Tibial nerve (tissue), 4 donors: ENCODE measurements around the gene ING5. TPM values are rescaled to one million over a fixed set of nuclear protein-coding genes. Genes with fewer than 3 reads are reported as not detected.
"Not testable (repeated sequence)": the region's sequence is repeated elsewhere in the genome, so short reads cannot be mapped to it uniquely, and the experiment has no call there.

Source experiments
- DNase-seq, 2 donors: peaks; one replicate each; pipeline ENCODE4 v3.0.0-alpha.2; 2019; ENCODE audit warnings: low spot score in 2 of 2
- H3K27ac ChIP-seq, 4 donors: fragments of 200-600 bp; sonication (generic) in 3 of 4; one replicate each; pipeline ENCODE4 v1.5.1; 2017 to 2019; ENCODE audit warnings: mild to moderate bottlenecking in 1 of 4
- H3K27me3 ChIP-seq, 2 donors: fragments of 200-600 bp; sonication (generic) in 1 of 2; one replicate each; pipeline versions ENCODE4 v1.5.1 to v1.6.0; 2017 to 2019
- H3K36me3 ChIP-seq, 3 donors: fragments of 200-600 bp; sonication (generic); one replicate each; pipeline ENCODE4 v1.5.1; 2018 to 2019
- H3K4me1 ChIP-seq, 4 donors: fragments of 200-600 bp; sonication (generic) in 3 of 4; one replicate each; pipeline ENCODE4 v1.5.1; 2017 to 2019
- H3K4me3 ChIP-seq, 4 donors: fragments of 200-600 bp; sonication (generic) in 3 of 4; one replicate each; pipeline ENCODE4 v1.5.1; 2017 to 2019; ENCODE audit warnings: mild to moderate bottlenecking in 1 of 4, moderate library complexity in 1 of 4
- H3K9me3 ChIP-seq, 4 donors: fragments of 200-600 bp; sonication (generic) in 3 of 4; one replicate each; pipeline ENCODE4 v1.5.1; 2017 to 2019
- CTCF ChIP-seq, 5 experiments: fragments of 200-600 bp in 3 of 5; fragments of 450-650 bp in 2 of 5; sonication (generic) in 3 of 5; IDR thresholded peaks; one replicate each; pipeline ENCODE4 v1.5.1; 2016 to 2019; ENCODE audit warnings: antibody characterized with exemption in 5 of 5, mild to moderate bottlenecking in 3 of 5, moderate library complexity in 2 of 5
- EP300 ChIP-seq, 2 donors: sonication (generic); formaldehyde crosslinking; IDR thresholded peaks; one replicate each; pipeline ENCODE4 v1.6.1; 2017; ENCODE audit warnings: antibody characterized with exemption in 2 of 2, mild to moderate bottlenecking in 1 of 2
- POLR2A ChIP-seq, 2 donors: fragments of 450-650 bp; IDR thresholded peaks; one replicate each; pipeline ENCODE4 v1.6.1; 2017; ENCODE audit warnings: antibody characterized with exemption in 2 of 2, mild to moderate bottlenecking in 2 of 2, moderate library complexity in 2 of 2
- WGBS, 2 donors: methylation state at CpG; one replicate each; pipeline ENCODE4 v1.1.5; 2018; 5-methylcytosine and 5-hydroxymethylcytosine counted together
- total RNA-seq, 4 donors: library from RNA; depleted of rRNA; stranded (reverse); fragments of >200 nt; gene quantifications; one replicate each; pipeline ENCODE4 v1.1.0, GENCODE V29; 2016

Gene ING5
- total RNA-seq, 4 donors from 2014 or later, result 33.4 to 73.3 (median 56.2) TPM

- Histone ChIP-seq H3K27ac (no peak overlapping the region), H3K4me1 (peaks cover 0 to 8% (median 0%) of the 10 kb centered on the region in 4 donors), H3K36me3 (peaks cover 0 to 83% (median 3%) of the 10 kb centered on the region in 3 donors), H3K9me3 (peaks cover 0 to 9% (median 2%) of the 10 kb centered on the region in 4 donors), H3K4me3 (no peak overlapping the region), H3K27me3 (no peaks in the 10 kb centered on the region)
- TF ChIP-seq EP300 (IDR thresholded peaks at IDR 0.05) (no peak), CTCF (IDR thresholded peaks at IDR 0.05) (no peak), POLR2A (IDR thresholded peaks at IDR 0.05) (no peak)
- WGBS, 2 donors, result 95 to 96% methylated on average over 24 to 25 of the region's 28 CpGs
- DNase-seq, result no peak
Observed at GRCh38 chr2:241742320-241742939, 40.6 kb downstream of the ING5 start.

- not testable (repeated sequence) for DNase-seq, H3K9me3 ChIP-seq, H3K4me3 ChIP-seq, H3K4me1 ChIP-seq, H3K27ac ChIP-seq, H3K27me3 ChIP-seq
- WGBS, 2 donors, result 83 to 94% methylated on average over 5 to 6 of the region's 15 CpGs
- H3K36me3 ChIP-seq, result peaks cover 0 to 86% (median 3%) of the 10 kb centered on the region in 3 donors
Observed at GRCh38 chr2:241743008-241743407, 41.2 kb downstream of the ING5 start.

GRCh38 chr2:241743620-241744019 is 41.8 kb downstream of the ING5 start:
- DNase-seq, result no peak
- Histone ChIP-seq H3K4me3 (no peak overlapping the region), H3K9me3 (peaks cover 0 to 9% (median 2%) of the 10 kb centered on the region in 4 donors), H3K36me3 (peaks cover 0 to 86% (median 3%) of the 10 kb centered on the region in 3 donors), H3K27me3 (no peaks in the 10 kb centered on the region), H3K27ac (no peak overlapping the region), H3K4me1 (peaks cover 0 to 3% (median 0%) of the 10 kb centered on the region in 4 donors)
- 91 to 96% methylated on average over 10 to 16 of the region's 16 CpGs for WGBS, 2 donors
- TF ChIP-seq EP300 (IDR thresholded peaks at IDR 0.05) (no peak), POLR2A (IDR thresholded peaks at IDR 0.05) (no peak), CTCF (IDR thresholded peaks at IDR 0.05) (no peak)

GRCh38 chr2:241744028-241744754 is 42.4 kb downstream of the ING5 start:
- H3K36me3 ChIP-seq, result peaks cover 0 to 86% (median 3%) of the 10 kb centered on the region in 3 donors
- no peak for TF ChIP-seq CTCF (IDR thresholded peaks at IDR 0.05)
- TF ChIP-seq POLR2A (IDR thresholded peaks at IDR 0.05), result no peak
- H3K27me3 ChIP-seq, result no peaks in the 10 kb centered on the region
- H3K27ac ChIP-seq, result no peak overlapping the region
- peaks cover 0 to 9% (median 2%) of the 10 kb centered on the region in 4 donors for H3K9me3 ChIP-seq
- DNase-seq, result no peak
- H3K4me3 ChIP-seq, result no peak overlapping the region
- peaks cover 0 to 3% (median 0%) of the 10 kb centered on the region in 4 donors for H3K4me1 ChIP-seq
- WGBS, 2 donors, result 88 to 90% methylated on average over 16 to 23 of the region's 24 CpGs

GRCh38 chr2:241745276-241745675 is 43.4 kb downstream of the ING5 start:
- Histone ChIP-seq H3K4me3 (no peak overlapping the region), H3K27ac (no peak overlapping the region), H3K36me3 (peaks cover 0 to 86% (median 3%) of the 10 kb centered on the region in 3 donors), H3K27me3 (no peaks in the 10 kb centered on the region), H3K9me3 (peaks cover 0 to 9% (median 2%) of the 10 kb centered on the region in 4 donors), H3K4me1 (peaks cover 0 to 9% (median 0%) of the 10 kb centered on the region in 4 donors)
- 94 to 96% methylated on average over 13 of the region's 13 CpGs for WGBS, 2 donors
- no peak for TF ChIP-seq CTCF (IDR thresholded peaks at IDR 0.05)
- DNase-seq, result no peak
